ENCODE measurements around the gene SMPD3. TPM values are rescaled to one million over a fixed set of nuclear protein-coding genes. Genes with fewer than 3 reads are reported as not detected.

The SMPD3 gene
- total and polyA plus RNA-seq, 2 of the 8 experiments (the other 6 are each of a cell fraction or from before 2014, with no cell fraction given) = 0.39 to 1.3 TPM

DNA sequence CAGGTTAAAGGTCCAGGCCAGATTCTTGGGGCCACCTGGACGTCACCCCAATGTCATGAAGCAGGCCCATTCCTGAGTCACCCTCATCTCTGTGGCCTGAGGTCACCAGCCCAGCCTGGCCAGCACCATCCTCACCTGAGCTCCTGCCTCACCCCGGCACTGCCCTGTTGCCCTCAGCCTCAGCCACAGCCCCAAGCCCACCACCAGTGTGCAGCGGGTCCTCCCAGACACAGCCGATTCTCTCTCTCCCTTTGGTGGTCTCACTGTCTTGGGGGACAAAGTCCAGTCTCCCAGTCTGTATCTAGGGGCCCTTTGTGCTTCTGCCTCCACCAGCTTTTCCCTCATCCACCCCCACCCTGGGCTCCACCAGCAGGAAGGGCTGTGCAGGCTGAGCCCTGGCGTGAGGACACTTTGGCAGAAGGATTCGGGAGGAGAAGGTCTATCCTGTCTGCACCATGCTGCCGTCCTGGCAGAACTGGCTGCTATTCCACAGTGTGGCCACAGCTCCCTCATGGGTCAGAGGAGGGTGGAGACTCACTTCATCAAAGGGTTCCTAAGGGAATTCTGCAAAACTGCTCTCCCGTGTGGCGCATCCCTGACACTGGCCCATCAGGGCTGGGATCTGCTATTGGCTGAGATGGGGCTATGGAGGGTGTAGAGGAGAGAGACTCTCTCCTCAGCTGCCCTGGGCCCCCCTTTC lies 73.2 kb downstream of the SMPD3 start:
- H3K14ac ChIP-seq (ENCODE audit: insufficient read length) = no peak overlapping the region
- POLR2A ChIA-PET (ENCODE audit: partially characterized antibody) = interaction anchor here (1.1 kb wide), 1 partner anchor 378 kb away, joined by 3 read pairs; no protein-coding TSS in a partner anchor
- no peak overlapping the region for H3K4me3 ChIP-seq (ENCODE audit: extremely low read depth in 1 of 4, insufficient read depth in 2 of 4, low read depth in 3 of 4, low read length in 4 of 4)
- H2BK20ac ChIP-seq (ENCODE audit: low read length) = no peak overlapping the region
- H2AK5ac ChIP-seq (ENCODE audit: low read depth, low read length) = 0 out of 2 replicates have a peak overlapping the region, but pooled peaks have one; percentile 1
- H4K8ac ChIP-seq (ENCODE audit: extremely low read depth, insufficient read depth, low read length) = no peak overlapping the region; the same call in 1 of the 2 replicates
- no peak overlapping the region for H3K18ac ChIP-seq (ENCODE audit: extremely low read depth, low read length)
- peaks cover 0 to 2% (median 0%) of the 10 kb centered on the region in 4 experiments; a peak in 3 of 7 replicates for H3K4me1 ChIP-seq (replicated peaks in 1 of 4; ENCODE audit: control insufficient read depth in 3 of 4, insufficient read depth in 4 of 4, low read length in 3 of 4)
- H3K79me1 ChIP-seq (ENCODE audit: low read depth, low read length) = no peaks in the 10 kb centered on the region
- H2AFZ ChIP-seq (ENCODE audit: low read length) = no peak overlapping the region
- no peak overlapping the region for H2BK5ac ChIP-seq (ENCODE audit: low read depth, low read length)
- H3K79me2 ChIP-seq (ENCODE audit: control insufficient read depth in 1 of 2, insufficient read depth in 2 of 2, low read length in 2 of 2) = no peaks in the 10 kb centered on the region
- H3K23me2 ChIP-seq (ENCODE audit: low read depth, low read length) = no peaks in the 10 kb centered on the region
- no peak overlapping the region for H3K23ac ChIP-seq (ENCODE audit: insufficient read length)
- H3K36me3 ChIP-seq (ENCODE audit: control insufficient read depth in 2 of 4, insufficient read depth in 4 of 4, low read length in 3 of 4) = no peaks in the 10 kb centered on the region
- no peak overlapping the region for H2BK120ac ChIP-seq (replicated peaks; ENCODE audit: low read depth, low read length)
- H3K9me3 ChIP-seq (ENCODE audit: insufficient read depth in 2 of 2, low read depth in 1 of 2, low read length in 1 of 2) = no peaks in the 10 kb centered on the region
- WGBS, 2 experiments (ENCODE audit: extremely low coverage in 1 of 2, insufficient coverage in 1 of 2, insufficient read length in 1 of 2, insufficient replicate concordance in 2 of 2, low coverage in 1 of 2, low lambda C conversion rate in 2 of 2, missing lambda C conversion rate in 1 of 2) = 93% methylated on average over 9 of the region's 9 CpGs; no CpG with 5 or more reads in 1 of the 2 experiments
- no peak for FAIRE-seq
- H3K56ac ChIP-seq (replicated peaks; ENCODE audit: insufficient read length, low read depth, low read length) = no peak overlapping the region
- H3K4ac ChIP-seq (replicated peaks; ENCODE audit: insufficient read length, low read depth, low read length) = no peak overlapping the region
- no peak overlapping the region for H4K5ac ChIP-seq (ENCODE audit: insufficient read length, low read depth, low read length)
- no peak overlapping the region for H3K27ac ChIP-seq (ENCODE audit: low read depth, low read length)
- H4K20me1 ChIP-seq (replicated peaks in 1 of 2; ENCODE audit: control insufficient read depth in 1 of 2, insufficient read depth in 2 of 2, low read length in 2 of 2) = no peaks in the 10 kb centered on the region
- H2BK12ac ChIP-seq (ENCODE audit: low read depth, low read length) = 0 out of 2 replicates have a peak overlapping the region, but pooled peaks have one; percentile 11
- CTCF ChIA-PET (ENCODE audit: partially characterized antibody) = interaction anchor here (0.5 to 14.3 kb wide), 18 partner anchors 10 to 296 kb away, joined by 3 to 221 read pairs (median 5); no protein-coding TSS in a partner anchor
- peaks cover 0 to 2% (median 0%) of the 10 kb centered on the region in 4 experiments; a peak in 2 of 7 replicates for H3K27me3 ChIP-seq (replicated peaks in 1 of 4; ENCODE audit: control insufficient read depth in 3 of 4, extremely low read depth in 1 of 4, insufficient read depth in 3 of 4, low read length in 3 of 4)
- H4K91ac ChIP-seq (replicated peaks; ENCODE audit: insufficient read length, low read length) = no peak overlapping the region
- no peak overlapping the region for H2BK15ac ChIP-seq (ENCODE audit: low read length)
- H3K4me2 ChIP-seq (ENCODE audit: insufficient read depth in 1 of 2, low read depth in 2 of 2, low read length in 2 of 2) = no peak overlapping the region
- DNase-seq (ENCODE audit: low read depth in 1 of 2, low spot score in 2 of 2) = no peak
- no peak overlapping the region for H3K9ac ChIP-seq (replicated peaks in 1 of 4; ENCODE audit: extremely low read depth in 1 of 4, low read depth in 3 of 4, low read length in 3 of 4)
- TF ChIP-seq EP300 (IDR thresholded peaks at IDR 0.05; ENCODE audit: borderline replicate concordance in 1 of 2, low read depth in 2 of 2, low read length in 2 of 2) (no peak), HDAC2 (IDR thresholded peaks at IDR 0.05; ENCODE audit: borderline replicate concordance in 1 of 2, low read depth in 2 of 2, low read length in 2 of 2) (no peak), JUN (IDR thresholded peaks at IDR 0.05; ENCODE audit: low read depth, low read length) (no peak), RNF2 (IDR thresholded peaks at IDR 0.05; ENCODE audit: borderline replicate concordance, low read depth, low read length, missing control alignments, poor library complexity, severe bottlenecking) (no peak), TAF1 (IDR thresholded peaks at IDR 0.05; ENCODE audit: low read depth, low read length) (no peak), SUZ12 (IDR thresholded peaks at IDR 0.05; ENCODE audit: low read length) (no peak), GABPA (IDR thresholded peaks at IDR 0.05; ENCODE audit: borderline replicate concordance, insufficient read depth, low read length) (no peak), POLR2AphosphoS5 (IDR thresholded peaks at IDR 0.05; ENCODE audit: low read depth, low read length) (no peak), BCL11A (IDR thresholded peaks at IDR 0.05; ENCODE audit: low read depth in 2 of 2, low read length in 2 of 2) (no peak)
- TF ChIP-seq, protein P1, sequence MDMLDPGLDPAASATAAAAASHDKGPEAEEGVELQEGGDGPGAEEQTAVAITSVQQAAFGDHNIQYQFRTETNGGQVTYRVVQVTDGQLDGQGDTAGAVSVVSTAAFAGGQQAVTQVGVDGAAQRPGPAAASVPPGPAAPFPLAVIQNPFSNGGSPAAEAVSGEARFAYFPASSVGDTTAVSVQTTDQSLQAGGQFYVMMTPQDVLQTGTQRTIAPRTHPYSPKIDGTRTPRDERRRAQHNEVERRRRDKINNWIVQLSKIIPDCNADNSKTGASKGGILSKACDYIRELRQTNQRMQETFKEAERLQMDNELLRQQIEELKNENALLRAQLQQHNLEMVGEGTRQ (IDR thresholded peaks at IDR 0.05; ENCODE audit: low read length) = no peak
